Activated T-helper 1 cell treated with anti-CD3 and anti-CD28 coated beads, Interleukin-12 subunit alpha, Interleukin-12 subunit beta, Interleukin-2, Interleukin-4 antibody, amounts not matched to agents 30 ng/mL and 10 ng/mL and 1 ng/mL, durations not matched to agents 14 hours and 24 hours and 36 hours (primary cell): ENCODE data around the gene GAS2L1. TPM values are rescaled to one million over a fixed set of nuclear protein-coding genes. Genes with fewer than 3 reads are reported as not detected.

Experiments
- DNase-seq: peaks from one replicate; pipeline ENCODE4 v3.0.0; 2021; ENCODE audit warnings: low spot score
- H3K27ac Mint-ChIP-seq: one replicate; pipeline ENCODE4 v1.8.0; 2021; ENCODE audit warnings: mild to moderate bottlenecking, mixed read lengths
- H3K27me3 Mint-ChIP-seq: one replicate; pipeline ENCODE4 v1.8.0; 2022; ENCODE audit warnings: mild to moderate bottlenecking, moderate library complexity, mixed read lengths; ENCODE audit not compliant: insufficient read depth
- H3K36me3 Mint-ChIP-seq: one replicate; pipeline ENCODE4 v1.8.0; 2021; ENCODE audit warnings: low read depth, mixed read lengths
- H3K4me1 Mint-ChIP-seq: one replicate; pipeline ENCODE4 v1.8.0; 2021; ENCODE audit warnings: low read depth, mixed read lengths
- H3K4me3 Mint-ChIP-seq: one replicate; pipeline ENCODE4 v1.8.0; 2021; ENCODE audit warnings: mild to moderate bottlenecking, moderate library complexity, mixed read lengths
- H3K9me3 Mint-ChIP-seq: one replicate; pipeline ENCODE4 v1.8.0; 2021; ENCODE audit warnings: mixed read lengths
- intact Hi-C: fragments of 100-400 bp; cut with micrococcal nuclease; formaldehyde crosslinking; loops from one replicate; pipeline ENCODE4 v1.15.1; 2024
- total RNA-seq: library from RNA; stranded (reverse); gene quantifications from 2 replicates; pipeline ENCODE4 v1.2.3, GENCODE V29; 2022

The GAS2L1 gene
- 2.6 and 3.2 TPM in 2 replicates for total RNA-seq

DNA sequence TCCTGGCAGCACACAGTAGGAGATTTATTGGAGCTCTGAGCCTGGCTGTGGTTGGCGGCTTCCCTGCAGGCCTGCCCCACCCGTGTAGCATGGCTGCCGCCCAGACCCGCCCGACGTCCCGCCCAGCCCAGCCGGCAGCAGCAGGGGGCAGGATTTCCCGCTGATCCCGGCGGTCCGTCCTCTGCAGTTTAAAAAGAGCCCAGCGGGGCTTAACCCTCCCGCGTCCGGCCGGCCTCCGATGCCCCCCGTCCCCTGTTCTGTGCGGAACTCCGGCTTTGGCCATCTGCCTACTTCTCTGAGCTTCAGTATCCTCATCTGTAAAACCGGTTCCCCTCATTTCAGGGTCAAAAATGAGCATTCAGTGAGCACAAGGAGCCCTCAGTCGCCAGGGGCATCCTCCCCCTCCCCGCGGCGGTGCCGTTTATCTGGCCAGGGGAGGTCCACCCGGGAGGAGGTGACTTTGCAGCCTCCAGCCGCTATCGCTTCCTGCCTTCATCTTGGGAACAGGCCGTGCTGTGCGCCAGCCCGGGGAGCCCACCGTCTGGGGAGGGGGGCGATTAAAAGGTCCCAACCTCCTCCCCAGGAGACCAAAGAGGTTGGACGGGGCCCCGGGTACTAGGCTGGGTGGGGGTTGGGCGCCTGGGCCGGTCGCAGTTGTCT is at the start of gene GAS2L1:
Gene GAS2L1 (plus strand): TSS at position 476 of the 660 bp plus-strand sequence. CDS start 1,456 bp downstream, outside the sequence.
- Mint-ChIP-seq H3K4me3 (peak within 1 kb of the TSS; percentile 81), H3K9me3 (no peaks in the 10 kb centered on the region), H3K27me3 (peaks cover 4% of the 10 kb centered on the region), H3K27ac (peak within 1 kb of the TSS; percentile 58), H3K4me1 (no peaks in the 10 kb centered on the region), H3K36me3 (peaks cover 2% of the 10 kb centered on the region)
- DNase-seq: peak; percentile 37
- intact Hi-C loops: loop anchor here (2.0 to 5.0 kb wide), 2 partner anchors 36 to 81 kb away; partner anchors contain the start of gene AP1B1

GRCh38 chr22:29257751-29258181 is 48.7 kb upstream of the GAS2L1 start:
- H3K9me3 Mint-ChIP-seq: no peaks in the 10 kb centered on the region
- peaks cover 2% of the 10 kb centered on the region for H3K36me3 Mint-ChIP-seq
- H3K27me3 Mint-ChIP-seq: no peaks in the 10 kb centered on the region
- no peak for DNase-seq
- intact Hi-C loops: no loop called here
- H3K4me1 Mint-ChIP-seq: no peaks in the 10 kb centered on the region
- H3K27ac Mint-ChIP-seq: no peak overlapping the region
- H3K4me3 Mint-ChIP-seq: no peak overlapping the region

GRCh38 chr22:29258407-29259252 is 47.8 kb upstream of the GAS2L1 start:
- no peak overlapping the region for H3K27ac Mint-ChIP-seq
- H3K9me3 Mint-ChIP-seq: no peaks in the 10 kb centered on the region
- no peaks in the 10 kb centered on the region for H3K4me1 Mint-ChIP-seq

GRCh38 chr22:29259253-29259899 is 47.1 kb upstream of the GAS2L1 start:
- H3K9me3 Mint-ChIP-seq: no peaks in the 10 kb centered on the region
- H3K4me3 Mint-ChIP-seq: no peak overlapping the region
- no peaks in the 10 kb centered on the region for H3K27me3 Mint-ChIP-seq
- H3K4me1 Mint-ChIP-seq: no peaks in the 10 kb centered on the region
- H3K36me3 Mint-ChIP-seq: peaks cover 2% of the 10 kb centered on the region
- H3K27ac Mint-ChIP-seq: no peak overlapping the region
- no peak for DNase-seq
- intact Hi-C loops: no loop called here

More at GRCh38 chr22:29258407-29259252, 47.8 kb upstream of the GAS2L1 start:
- Mint-ChIP-seq H3K4me3 (no peak overlapping the region), H3K27me3 (no peaks in the 10 kb centered on the region), H3K36me3 (peaks cover 2% of the 10 kb centered on the region)
- DNase-seq: no peak
- intact Hi-C loops: no loop called here

DNA sequence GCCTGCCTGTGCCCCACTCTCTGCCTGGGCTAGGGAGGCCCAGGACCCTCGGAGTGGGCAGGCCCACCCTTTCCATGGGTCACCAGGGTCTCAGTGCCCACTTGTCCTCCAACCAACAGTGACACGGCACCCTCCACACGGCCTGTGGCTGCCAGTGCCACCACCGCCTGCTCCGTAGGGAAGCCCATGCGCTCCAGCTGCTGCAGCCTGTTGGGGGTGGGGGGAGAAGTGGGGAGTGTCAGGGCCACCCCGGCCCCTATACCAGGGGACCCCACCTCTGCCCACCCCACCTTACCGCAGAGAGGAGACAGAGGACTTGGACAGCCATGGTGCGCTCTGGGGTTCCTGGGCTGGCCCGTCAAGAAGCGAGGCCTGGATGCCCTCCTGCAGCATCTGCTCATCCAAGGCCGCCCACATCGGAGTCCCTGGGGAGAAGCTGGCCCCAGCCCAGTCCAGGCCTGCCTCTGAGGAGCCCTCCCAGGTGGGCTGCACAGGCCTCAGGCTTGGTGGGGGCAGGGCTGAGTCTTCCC is 46.4 kb upstream of the GAS2L1 start:
- Mint-ChIP-seq H3K36me3 (peaks cover 2% of the 10 kb centered on the region), H3K9me3 (no peaks in the 10 kb centered on the region), H3K27me3 (no peaks in the 10 kb centered on the region), H3K4me3 (no peak overlapping the region), H3K4me1 (no peaks in the 10 kb centered on the region), H3K27ac (no peak overlapping the region)
- no peak for DNase-seq
- intact Hi-C loops: loop anchor here (10.0 kb wide), 1 partner anchor 375 kb away; the partner anchor contains the start of gene ZNRF3

DNA sequence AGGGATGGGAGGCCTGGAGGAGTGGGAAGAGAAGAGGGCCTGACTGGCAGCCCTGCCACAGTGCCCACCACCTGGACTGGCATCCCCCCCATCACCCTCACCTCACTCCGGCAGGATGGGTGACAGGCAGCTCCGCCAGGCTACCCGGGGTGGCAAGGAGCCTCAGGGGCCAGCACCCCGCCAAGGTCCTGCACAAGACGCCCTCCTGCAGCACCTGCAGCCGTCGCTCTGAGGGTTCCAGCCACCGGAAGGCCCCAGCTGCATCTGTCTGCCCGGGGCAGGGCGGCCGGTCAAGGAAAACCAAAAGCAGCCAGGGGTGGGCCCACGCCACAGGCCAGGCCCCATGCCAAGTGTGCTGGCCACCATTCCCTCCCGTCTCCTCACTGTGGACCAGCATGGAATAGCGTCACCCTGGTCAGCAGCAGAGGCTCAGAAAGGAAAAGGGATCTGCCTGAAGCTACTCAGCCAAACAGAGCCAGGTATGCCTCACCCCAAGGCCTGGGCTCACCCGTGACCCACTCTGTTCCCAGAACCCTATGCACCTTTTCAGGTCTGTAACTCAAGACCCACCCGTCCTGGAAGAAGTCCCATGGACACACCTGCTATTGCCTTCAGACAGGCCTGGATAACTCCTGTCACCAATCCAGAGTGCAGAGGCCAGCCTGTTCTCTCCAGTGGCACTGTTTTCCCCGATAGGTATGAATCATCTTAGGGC is 45.7 kb upstream of the GAS2L1 start:
- no peaks in the 10 kb centered on the region for H3K4me1 Mint-ChIP-seq
- no peak overlapping the region for H3K27ac Mint-ChIP-seq
- H3K36me3 Mint-ChIP-seq: peaks cover 2% of the 10 kb centered on the region
- intact Hi-C loops: loop anchor here (10.0 kb wide), 1 partner anchor 376 kb away; the partner anchor contains the start of gene ZNRF3
- DNase-seq: no peak
- H3K4me3 Mint-ChIP-seq: no peak overlapping the region
- H3K27me3 Mint-ChIP-seq: no peaks in the 10 kb centered on the region
- no peaks in the 10 kb centered on the region for H3K9me3 Mint-ChIP-seq

- no peak for DNase-seq
- Mint-ChIP-seq H3K36me3 (peaks cover 15% of the 10 kb centered on the region), H3K4me3 (no peak overlapping the region), H3K4me1 (peaks cover 11% of the 10 kb centered on the region), H3K9me3 (no peaks in the 10 kb centered on the region), H3K27ac (no peak overlapping the region), H3K27me3 (no peaks in the 10 kb centered on the region)
- intact Hi-C loops: loop anchor here (10.0 kb wide), 1 partner anchor 379 kb away; the partner anchor contains the start of gene ZNRF3
Measured at GRCh38 chr22:29263791-29264276, 42.6 kb upstream of the GAS2L1 start.

- H3K4me3 Mint-ChIP-seq: no peak overlapping the region
- no peaks in the 10 kb centered on the region for H3K9me3 Mint-ChIP-seq
- H3K4me1 Mint-ChIP-seq: peaks cover 25% of the 10 kb centered on the region
- H3K36me3 Mint-ChIP-seq: peaks cover 29% of the 10 kb centered on the region
- intact Hi-C loops: loop anchor here (10.0 kb wide), 1 partner anchor 381 kb away; the partner anchor contains the start of gene ZNRF3
- H3K27ac Mint-ChIP-seq: no peak overlapping the region
- DNase-seq: no peak
- H3K27me3 Mint-ChIP-seq: no peaks in the 10 kb centered on the region
Measured at GRCh38 chr22:29265305-29265704, 41.1 kb upstream of the GAS2L1 start.

- Mint-ChIP-seq H3K4me1 (peaks cover 32% of the 10 kb centered on the region), H3K4me3 (peak overlapping the region; percentile 96), H3K36me3 (peaks cover 35% of the 10 kb centered on the region), H3K27ac (peak overlapping the region; percentile 99), H3K9me3 (no peaks in the 10 kb centered on the region), H3K27me3 (no peaks in the 10 kb centered on the region)
- DNase-seq: no peak
- intact Hi-C loops: loop anchor here (2.0 to 10.0 kb wide), 2 partner anchors 359 to 381 kb away; partner anchors contain the start of gene ZNRF3
Measured at GRCh38 chr22:29265929-29266328, 40.5 kb upstream of the GAS2L1 start.

- peak overlapping the region; percentile 99 for H3K27ac Mint-ChIP-seq
- H3K27me3 Mint-ChIP-seq: no peaks in the 10 kb centered on the region
- H3K4me1 Mint-ChIP-seq: peaks cover 38% of the 10 kb centered on the region
- peaks cover 40% of the 10 kb centered on the region for H3K36me3 Mint-ChIP-seq
- H3K9me3 Mint-ChIP-seq: no peaks in the 10 kb centered on the region
- DNase-seq: no peak
- peak overlapping the region; percentile 96 for H3K4me3 Mint-ChIP-seq
- intact Hi-C loops: loop anchor here (2.0 to 10.0 kb wide), 2 partner anchors 360 to 382 kb away; partner anchors contain the start of gene ZNRF3
Measured at GRCh38 chr22:29266564-29267461, 39.6 kb upstream of the GAS2L1 start.

GRCh38 chr22:29267462-29267857 is 39.0 kb upstream of the GAS2L1 start:
- intact Hi-C loops: loop anchor here (2.0 to 10.0 kb wide), 2 partner anchors 361 to 383 kb away; partner anchors contain the start of gene ZNRF3
- no peaks in the 10 kb centered on the region for H3K9me3 Mint-ChIP-seq
- H3K27me3 Mint-ChIP-seq: no peaks in the 10 kb centered on the region

More at GRCh38 chr22:29267462-29267857, 39.0 kb upstream of the GAS2L1 start:
- H3K36me3 Mint-ChIP-seq: peaks cover 43% of the 10 kb centered on the region
- peak overlapping the region; percentile 96 for H3K4me3 Mint-ChIP-seq
- H3K27ac Mint-ChIP-seq: peak overlapping the region; percentile 99
- DNase-seq: no peak
- peaks cover 45% of the 10 kb centered on the region for H3K4me1 Mint-ChIP-seq
